Brain microvascular endothelial cell (primary cell): ENCODE measurements around the gene WNT10A.

ENCODE experiments used
- DNase-seq: peaks from one replicate; pipeline ENCODE4 v3.0.0-alpha.2; 2020
- H3K27ac ChIP-seq: fragments of 250-450 bp; sonication (Bioruptor Pico); 2 replicates; pipeline ENCODE4 v1.5.1; 2020; ENCODE audit warnings: mild to moderate bottlenecking, moderate library complexity
- H3K27me3 ChIP-seq: fragments of 250-450 bp; sonication (Bioruptor Pico); replicated peaks from 2 replicates; pipeline ENCODE4 v1.5.1; 2020; ENCODE audit warnings: mild to moderate bottlenecking
- H3K36me3 ChIP-seq: fragments of 250-450 bp; sonication (Bioruptor Pico); replicated peaks from 2 replicates; pipeline ENCODE4 v1.5.1; 2020; ENCODE audit warnings: mild to moderate bottlenecking
- H3K4me3 ChIP-seq: 2 replicates; pipeline ENCODE4 v1.5.1; 2011; ENCODE audit warnings: low read depth, mild to moderate bottlenecking, control low read depth, low read length, moderate library complexity
- CTCF ChIP-seq: IDR thresholded peaks from 2 replicates; pipeline ENCODE4 v1.5.1; 2011; ENCODE audit warnings: low read depth, mild to moderate bottlenecking, moderate library complexity, low read length, control low read depth, inconsistent platforms; ENCODE audit errors: missing control alignments
- in situ Hi-C: cut with HindIII; loops from 2 replicates; pipeline ENCODE4 v1.10.0; 2017; ENCODE audit warnings: low sequenced_read_pairs, low pct_ligation_motif_present

The WNT10A gene

GRCh38 chr2:218863021-218863520 is 17.6 kb upstream of the WNT10A start:
- Histone ChIP-seq H3K36me3 (no peaks in the 10 kb centered on the region), H3K27me3 (peaks cover 54% of the 10 kb centered on the region), H3K4me3 (no peak overlapping the region), H3K27ac (no peak overlapping the region)
- TF ChIP-seq CTCF = no peak
- in situ Hi-C loops = no loop called here
- DNase-seq = no peak

- in situ Hi-C loops = no loop called here
- H3K36me3 ChIP-seq = no peaks in the 10 kb centered on the region
Observed at GRCh38 chr2:218865396-218865795, 15.3 kb upstream of the WNT10A start.

GRCh38 chr2:218865999-218866398 is 14.7 kb upstream of the WNT10A start:
- peaks cover 47% of the 10 kb centered on the region for H3K27me3 ChIP-seq
- in situ Hi-C loops = no loop called here
- DNase-seq = no peak
- H3K27ac ChIP-seq = no peak overlapping the region
- no peak overlapping the region for H3K4me3 ChIP-seq
- no peaks in the 10 kb centered on the region for H3K36me3 ChIP-seq
- no peak for TF ChIP-seq CTCF

More at GRCh38 chr2:218865396-218865795, 15.3 kb upstream of the WNT10A start:
- no peak for TF ChIP-seq CTCF
- Histone ChIP-seq H3K4me3 (no peak overlapping the region), H3K27me3 (peaks cover 46% of the 10 kb centered on the region), H3K27ac (no peak overlapping the region)
- DNase-seq = no peak

- no peak overlapping the region for H3K4me3 ChIP-seq
- no peaks in the 10 kb centered on the region for H3K36me3 ChIP-seq
- no peak for DNase-seq
- peaks cover 54% of the 10 kb centered on the region for H3K27me3 ChIP-seq
- in situ Hi-C loops = no loop called here
- H3K27ac ChIP-seq = no peak overlapping the region
- no peak for TF ChIP-seq CTCF
Observed at GRCh38 chr2:218867900-218868299, 12.8 kb upstream of the WNT10A start.

GRCh38 chr2:218869064-218869463 is 11.6 kb upstream of the WNT10A start:
- in situ Hi-C loops = no loop called here
- Histone ChIP-seq H3K27ac (no peak overlapping the region), H3K4me3 (no peak overlapping the region), H3K36me3 (no peaks in the 10 kb centered on the region), H3K27me3 (peaks cover 62% of the 10 kb centered on the region)
- no peak for DNase-seq
- TF ChIP-seq CTCF = no peak

GRCh38 chr2:218870984-218871344 is 9.7 kb upstream of the WNT10A start:
- Histone ChIP-seq H3K27me3 (peaks cover 77% of the 10 kb centered on the region), H3K27ac (no peak overlapping the region), H3K36me3 (no peaks in the 10 kb centered on the region), H3K4me3 (no peak overlapping the region)
- no peak for TF ChIP-seq CTCF
- in situ Hi-C loops = no loop called here
- no peak for DNase-seq
